Kidney (tissue), 22 donors: ENCODE measurements around the gene STN1. TPM values are rescaled to one million over a fixed set of nuclear protein-coding genes. Genes with fewer than 3 reads are reported as not detected.

ENCODE experiments used
- DNase-seq, 5 donors: peaks; one replicate each; pipeline ENCODE4 v3.0.0-alpha.2; 2013 to 2020
- FAIRE-seq: peaks from 2 replicates; lab custom pipeline; 2012; peaks lifted over from hg19 to GRCh38; lab: Jason Lieb, UNC
- H3K27ac ChIP-seq, 2 donors: one replicate each; pipeline ENCODE4 v1.7.0; 2013; ENCODE audit warnings: low read depth in 2 of 2, low read length in 2 of 2, inconsistent platforms in 1 of 2
- H3K27me3 ChIP-seq: one replicate; pipeline ENCODE4 v1.7.1; 2013; ENCODE audit warnings: low read length, inconsistent platforms; ENCODE audit not compliant: control insufficient read depth, insufficient read depth
- H3K36me3 ChIP-seq, 3 donors: one replicate each; pipeline versions ENCODE4 v1.7.0 to v1.7.1; 2013; ENCODE audit warnings: low read length in 3 of 3, control low read depth in 1 of 3, inconsistent platforms in 1 of 3; ENCODE audit not compliant: insufficient read depth in 3 of 3, control insufficient read depth in 2 of 3
- H3K4me1 ChIP-seq, 3 donors: one replicate each; pipeline versions ENCODE4 v1.7.0 to v1.7.1; 2013; ENCODE audit warnings: low read length in 3 of 3, inconsistent platforms in 1 of 3, low read depth in 1 of 3; ENCODE audit not compliant: control insufficient read depth in 2 of 3, insufficient read depth in 2 of 3
- H3K4me3 ChIP-seq, 3 donors: one replicate each; pipeline versions ENCODE4 v1.7.0 to v1.8.1; 2013; ENCODE audit warnings: low read length in 3 of 3, control low read depth in 1 of 3, inconsistent platforms in 1 of 3
- H3K9ac ChIP-seq, 3 donors: one replicate each; pipeline versions ENCODE4 v1.7.0 to v1.7.1; 2013; ENCODE audit warnings: low read length in 3 of 3, control low read depth in 1 of 3, inconsistent platforms in 1 of 3
- H3K9me3 ChIP-seq, 3 donors: one replicate each; pipeline versions ENCODE4 v1.7.0 to v1.7.1; 2013; ENCODE audit warnings: low read length in 3 of 3, control low read depth in 1 of 3, inconsistent platforms in 1 of 3; ENCODE audit not compliant: control insufficient read depth in 2 of 3, insufficient read depth in 1 of 3
- CTCF ChIP-seq: IDR thresholded peaks from 3 replicates; pipeline ENCODE4 v1.5.1; 2012; ENCODE audit warnings: mild to moderate bottlenecking, moderate library complexity, borderline replicate concordance; ENCODE audit not compliant: insufficient read depth; ENCODE audit errors: extremely low read depth
- intact Hi-C: fragments of 100-400 bp; cut with DNase I; formaldehyde crosslinking; loops from one replicate; pipeline ENCODE4 v1.11.1; 2022
- long read RNA-seq, 10 donors: library from polyadenylated mRNA in 1 of 10; unstranded in 1 of 10; transcript quantifications; one replicate each; pipeline ENCODE4 v2.0.0 and lab custom pipeline, GENCODE V29; 2021 to 2026
- polyA plus RNA-seq: library from polyadenylated mRNA; stranded (reverse); fragments of 350-450 nt; fragmentation: Illumina TruSeq; extraction: RNeasy Lipid Tissue Mini Kit (QIAGEN cat#74804); gene quantifications from one replicate; pipeline ENCODE4 v1.2.3, GENCODE V29; 2014; ENCODE audit warnings: low read depth, low replicate concordance; ENCODE audit not compliant: insufficient read depth
- total RNA-seq: library from RNA; stranded (reverse); fragmentation: NEBNext Ultra II Directional; extraction: Animal tissue kit (Norgen Biotek cat#: 25700); gene quantifications from one replicate; pipeline ENCODE4 v1.2.1, GENCODE V29; 2021
- donor health status: control.
- donor health status: control.
- donor health status: control.
- donor health status: control.
- donor health status: control.
- donor health status: DM: yes; HTN: yes; CAD: no.
- donor health status: Normal renal cell carcinoma (clear cell type).

The STN1 gene, protein sequence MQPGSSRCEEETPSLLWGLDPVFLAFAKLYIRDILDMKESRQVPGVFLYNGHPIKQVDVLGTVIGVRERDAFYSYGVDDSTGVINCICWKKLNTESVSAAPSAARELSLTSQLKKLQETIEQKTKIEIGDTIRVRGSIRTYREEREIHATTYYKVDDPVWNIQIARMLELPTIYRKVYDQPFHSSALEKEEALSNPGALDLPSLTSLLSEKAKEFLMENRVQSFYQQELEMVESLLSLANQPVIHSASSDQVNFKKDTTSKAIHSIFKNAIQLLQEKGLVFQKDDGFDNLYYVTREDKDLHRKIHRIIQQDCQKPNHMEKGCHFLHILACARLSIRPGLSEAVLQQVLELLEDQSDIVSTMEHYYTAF
- 30.1 TPM for total RNA-seq
- 29.4 TPM for polyA plus RNA-seq
- long read RNA-seq, donor 1, partial matches to known transcripts, result 0 of 2 reads
- long read RNA-seq, donor 1, other reads (novel, unspliced or antisense), result 0 of 2 reads
- long read RNA-seq, donor 2, partial matches to known transcripts, result 0 of 4 reads
- long read RNA-seq, donor 2, other reads (novel, unspliced or antisense), result 0 of 4 reads
- long read RNA-seq, donor 3, partial matches to known transcripts, result 0 of 3 reads
- long read RNA-seq, donor 3, other reads (novel, unspliced or antisense), result 0 of 3 reads
- long read RNA-seq, donor 4, partial matches to known transcripts, result 0 of 5 reads
- long read RNA-seq, donor 4, other reads (novel, unspliced or antisense), result 0 of 5 reads
- long read RNA-seq, donor 5, partial matches to known transcripts, result 0 of 1 reads
- long read RNA-seq, donor 5, other reads (novel, unspliced or antisense), result 0 of 1 reads
- long read RNA-seq, donor 6, transcript STN1-201 (10 exons, 1,417 nt), result major isoform, 8 of 9 reads
- long read RNA-seq, donor 6, partial matches to known transcripts, result 0 of 9 reads
- long read RNA-seq, donor 6, other reads (novel, unspliced or antisense), result 0 of 9 reads
- long read RNA-seq, donor 7, transcript STN1-202 (9 exons, 1,311 nt), result minor isoform, 10 of 34 reads
- long read RNA-seq, donor 7, transcript STN1-201 (10 exons, 1,417 nt), result major isoform, 14 of 34 reads
- long read RNA-seq, donor 7, partial matches to known transcripts, result 2 of 34 reads
- long read RNA-seq, donor 7, other reads (novel, unspliced or antisense), result 7 of 34 reads
- long read RNA-seq, donor 8, partial matches to known transcripts, result 0 of 3 reads
- long read RNA-seq, donor 8, other reads (novel, unspliced or antisense), result 0 of 3 reads
- long read RNA-seq, donor 9, partial matches to known transcripts, result 0 of 1 reads
- long read RNA-seq, donor 9, other reads (novel, unspliced or antisense), result 0 of 1 reads
- long read RNA-seq, donor 10, partial matches to known transcripts, result 0 of 3 reads
- long read RNA-seq, donor 10, other reads (novel, unspliced or antisense), result 0 of 3 reads

DNA sequence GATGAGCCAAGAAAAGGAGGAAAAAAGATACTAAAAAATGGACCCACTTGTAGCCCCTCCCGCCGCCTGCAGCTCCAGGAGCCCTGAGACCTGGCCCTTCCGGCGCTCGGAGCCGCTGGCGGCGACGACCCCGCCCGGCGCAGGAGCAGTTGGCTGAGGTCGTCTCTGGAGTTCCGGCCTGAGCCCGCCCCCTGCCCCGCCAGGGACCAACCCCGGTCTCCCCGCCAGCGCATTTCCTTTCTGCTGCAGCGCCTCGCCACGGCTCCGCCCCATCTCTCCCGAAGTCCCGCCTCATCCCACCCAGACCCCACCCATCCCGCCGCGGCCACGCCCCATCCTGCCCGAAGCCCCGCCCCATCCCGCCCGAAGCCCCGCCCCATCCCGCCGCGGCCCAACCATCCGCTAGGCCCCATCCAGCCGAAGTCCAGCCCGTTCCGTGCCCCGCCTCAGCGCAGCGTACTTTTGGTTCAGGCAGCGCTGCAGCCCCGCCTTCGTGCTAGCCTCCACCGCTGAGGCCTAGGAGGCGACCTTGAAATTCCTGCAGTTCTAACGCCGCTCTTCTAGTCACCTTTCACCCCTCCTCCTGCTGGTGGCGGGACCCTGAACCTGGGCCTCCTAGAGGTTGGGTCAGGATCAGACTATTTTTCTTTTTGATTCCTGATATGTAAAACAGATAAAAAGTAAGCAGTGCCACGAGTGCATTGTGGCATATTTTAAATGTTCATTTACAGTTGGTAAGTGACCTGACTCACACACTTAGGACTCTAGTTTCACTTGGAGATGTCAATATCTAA, at the start of gene STN1:
Gene STN1 (minus strand): TSS at position 132 of the 794 bp plus-strand sequence. CDS start 590 bp downstream, outside the sequence.
- peaks cover 2 to 18% (median 16%) of the 10 kb centered on the region in 3 donors for H3K4me1 ChIP-seq
- H3K9me3 ChIP-seq, result no peaks in the 10 kb centered on the region
- H3K36me3 ChIP-seq, result no peaks in the 10 kb centered on the region
- H3K27me3 ChIP-seq, result no peaks in the 10 kb centered on the region
- peak within 1 kb of the TSS; percentile 79 to 95 (median 95) for H3K4me3 ChIP-seq
- FAIRE-seq (no peak), DNase-seq (peak; percentile 98 to 99 (median 98))
- no peak for TF ChIP-seq CTCF
- intact Hi-C loops, result no loop called here
- peak within 1 kb of the TSS; percentile 70 to 93 (median 88) for H3K9ac ChIP-seq
- H3K27ac ChIP-seq, result peak within 1 kb of the TSS; percentile 93 to 97

DNA sequence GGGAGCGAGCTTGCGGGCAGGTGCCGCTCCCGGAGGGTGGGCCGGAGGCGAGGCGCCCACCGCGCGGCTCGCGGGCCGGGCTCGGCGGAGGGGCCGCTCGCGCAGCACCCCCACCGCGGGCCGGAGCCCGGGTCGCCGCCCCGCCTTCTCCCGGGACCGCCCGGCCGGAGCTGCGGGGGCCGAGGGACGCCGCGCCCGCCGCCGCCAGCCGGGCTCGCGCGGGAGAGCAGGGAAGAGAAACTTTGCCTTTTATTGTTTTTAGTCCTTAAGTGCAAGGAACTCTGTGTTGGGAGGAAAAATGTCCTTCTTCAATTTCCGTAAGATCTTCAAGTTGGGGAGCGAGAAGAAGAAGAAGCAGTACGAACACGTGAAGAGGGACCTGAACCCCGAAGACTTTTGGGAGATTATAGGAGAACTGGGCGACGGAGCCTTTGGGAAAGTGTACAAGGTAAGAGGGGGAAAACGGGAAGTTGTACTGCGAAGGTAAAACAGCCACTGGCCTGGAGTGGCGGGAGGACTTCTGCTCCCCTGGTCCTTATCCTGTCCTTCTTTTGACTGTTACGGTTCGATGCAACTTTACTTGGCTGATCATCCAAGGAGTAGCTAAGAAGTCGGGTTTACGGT, 49.6 kb upstream of the STN1 start:
- H3K4me1 ChIP-seq, result peaks cover 3 to 14% (median 3%) of the 10 kb centered on the region in 3 donors
- H3K27me3 ChIP-seq, result no peaks in the 10 kb centered on the region
- peak overlapping the region; percentile 93 to 96 for H3K27ac ChIP-seq
- intact Hi-C loops, result no loop called here
- FAIRE-seq, result no peak
- DNase-seq, result peak in 4 of 5 donors; percentile 39 to 72 (median 56)
- H3K4me3 ChIP-seq, result peak overlapping the region; percentile 94 to 100 (median 98)
- H3K9ac ChIP-seq, result peak overlapping the region; percentile 85 to 100 (median 93)
- peak; percentile 3 for TF ChIP-seq CTCF
- no peaks in the 10 kb centered on the region for H3K36me3 ChIP-seq
- no peaks in the 10 kb centered on the region for H3K9me3 ChIP-seq
